HepG2 (cell line): ENCODE results near the gene GCSAM. TPM values are rescaled to one million over a fixed set of nuclear protein-coding genes. Genes with fewer than 3 reads are reported as not detected.

ENCODE experiments used
- ATAC-seq: fragments of 200-7000 bp; cut with Tn5 transposase; 3 replicates; pipeline ENCODE4 v1.9.1; 2020; ENCODE audit warnings: mild to moderate bottlenecking, moderate library complexity
- BruUV-seq: library from RNA; stranded (reverse); fragments of 400-500 nt; replicated peaks from 2 replicates; lab custom pipeline; 2021; lab: Mats Ljungman, UMichigan
- CTCF ChIA-PET: fragments of 300-600 bp; formaldehyde crosslinking; extraction: SDS; loops from one replicate; lab custom pipeline; 2021; ENCODE audit warnings: low total read pairs, inconsistent platforms, low intra/inter-chr PET ratio; lab: Yijun Ruan, JAX
- POLR2A ChIA-PET: fragments of 350-600 bp; sonication (Branson Sonifier 250); formaldehyde crosslinking; loops from one replicate; lab custom pipeline; 2020; ENCODE audit warnings: antibody characterized with exemption, inconsistent platforms; lab: Yijun Ruan, JAX
- DNase-seq: peaks from one replicate; pipeline ENCODE4 v3.0.0-alpha.2; 2015; ENCODE audit warnings: low spot score
- FAIRE-seq: peaks from 3 replicates; lab custom pipeline; 2011; peaks lifted over from hg19 to GRCh38; lab: Jason Lieb, UNC
- H2AFZ ChIP-seq: one replicate; pipeline ENCODE4 v1.6.1; 2011; ENCODE audit warnings: low read length, inconsistent platforms
- H3K27ac ChIP-seq: fragments of 300-600 bp; 3 replicates; pipeline ENCODE4 v1.8.0; 2011; ENCODE audit warnings: mixed run types, mild to moderate bottlenecking, mixed read lengths, low read length, inconsistent platforms; ENCODE audit not compliant: insufficient read depth; ENCODE audit errors: extremely low read length
- H3K27me3 ChIP-seq, 2 experiments: fragments of 200-600 bp in 1 of 2; 2 replicates in 1 of 2; 3 replicates in 1 of 2; pipeline versions ENCODE4 v1.6.0 to v1.8.0; 2011; ENCODE audit warnings: low read length in 2 of 2, mild to moderate bottlenecking in 2 of 2, moderate library complexity in 2 of 2, inconsistent platforms in 1 of 2; ENCODE audit not compliant: insufficient read depth in 2 of 2, control insufficient read depth in 1 of 2
- H3K36me3 ChIP-seq, 2 experiments: fragments of 200-600 bp in 1 of 2; replicated peaks in 1 of 2; 2 replicates in 1 of 2; 3 replicates in 1 of 2; pipeline versions ENCODE4 v1.5.1 to v1.8.0; 2011; ENCODE audit warnings: low read length in 2 of 2, inconsistent platforms in 1 of 2; ENCODE audit not compliant: insufficient read depth in 2 of 2, control insufficient read depth in 1 of 2
- H3K4me1 ChIP-seq: 2 replicates; pipeline ENCODE4 v1.5.1; 2012; ENCODE audit warnings: low read length, inconsistent platforms; ENCODE audit not compliant: insufficient read depth
- H3K4me2 ChIP-seq: 2 replicates; pipeline ENCODE4 v1.6.0; 2011; ENCODE audit warnings: low read depth, low read length, inconsistent platforms
- H3K4me3 ChIP-seq, 3 experiments: fragments of 200-600 bp in 1 of 3; sonication (generic), shearing (Covaris generic) in 1 of 3; replicated peaks in 1 of 3; 2 replicates each; pipeline ENCODE4 v1.5.1; 2011 to 2016; ENCODE audit warnings: low read length in 3 of 3, inconsistent platforms in 2 of 3, low read depth in 2 of 3, mild to moderate bottlenecking in 2 of 3, control low read depth in 1 of 3, mixed read lengths in 1 of 3; ENCODE audit not compliant: insufficient read depth in 1 of 3
- H3K79me2 ChIP-seq: one replicate; pipeline ENCODE4 v1.6.1; 2011; ENCODE audit warnings: low read length, inconsistent platforms; ENCODE audit not compliant: insufficient read depth
- H3K9ac ChIP-seq: 2 replicates; pipeline ENCODE4 v1.6.0; 2011; ENCODE audit warnings: mild to moderate bottlenecking, low read depth, low read length, inconsistent platforms; ENCODE audit not compliant: insufficient read depth
- H3K9me3 ChIP-seq: 2 replicates; pipeline ENCODE4 v1.5.1; 2012; ENCODE audit warnings: mild to moderate bottlenecking, low read length
- H4K20me1 ChIP-seq: 2 replicates; pipeline ENCODE4 v1.6.0; 2011; ENCODE audit warnings: inconsistent platforms, mild to moderate bottlenecking, low read length, moderate library complexity; ENCODE audit not compliant: insufficient read depth
- EED ChIP-seq: sonication (generic); formaldehyde crosslinking; IDR thresholded peaks from 2 replicates; pipeline ENCODE4 v1.5.0; 2020; ENCODE audit warnings: mild to moderate bottlenecking, missing genetic modification reagents
- MAF1 ChIP-seq: sonication (generic); formaldehyde crosslinking; IDR thresholded peaks from 2 replicates; pipeline ENCODE4 v1.5.0; 2020; ENCODE audit warnings: missing genetic modification reagents, borderline replicate concordance
- SMARCE1 ChIP-seq: fragments of 450-650 bp; IDR thresholded peaks from 2 replicates; pipeline ENCODE4 v1.6.1; 2017; ENCODE audit warnings: borderline replicate concordance
- TCF7L2 ChIP-seq: IDR thresholded peaks from 2 replicates; pipeline ENCODE4 v1.6.1; 2011; ENCODE audit warnings: mild to moderate bottlenecking, low read depth, low read length, moderate library complexity
- ZNF569 ChIP-seq: sonication (generic); formaldehyde crosslinking; IDR thresholded peaks from 2 replicates; pipeline ENCODE4 v1.5.0; 2020; ENCODE audit warnings: mild to moderate bottlenecking, missing genetic modification reagents, moderate library complexity, borderline replicate concordance
- ZSCAN25 ChIP-seq: sonication (generic); formaldehyde crosslinking; IDR thresholded peaks from 2 replicates; pipeline ENCODE4 v1.8.0; 2022; ENCODE audit warnings: mild to moderate bottlenecking, missing genetic modification reagents
- WGBS: methylation state at CpG from one replicate; pipeline ENCODE4 v1.1.6; 2017; ENCODE audit warnings: low lambda C conversion rate; 5-methylcytosine and 5-hydroxymethylcytosine counted together
- in situ Hi-C: cut with HindIII; loops from 2 replicates; pipeline ENCODE4 v1.10.0; 2017; ENCODE audit warnings: low pct_unique_long_range_greater_than_20kb; ENCODE audit not compliant: extremely low pct_ligation_motif_present
- intact Hi-C: fragments of 100-400 bp; cut with micrococcal nuclease; formaldehyde crosslinking; loops from one replicate; pipeline ENCODE4 v1.10.0; 2022; ENCODE audit not compliant: unreplicated experiment
- polyA plus RNA-seq, 8 experiments: library from polyadenylated mRNA; depleted of rRNA in 3 of 8; stranded (reverse) in 7 of 8; unstranded in 1 of 8; fragments of >200 nt; fragmentation: Illumina TruSeq in 4 of 8; extraction: Trizol in 4 of 8; gene quantifications; 2 replicates each; pipeline versions ENCODE4 v1.2.1 to v1.2.3, GENCODE V29; 2011 to 2016; ENCODE audit warnings: low read depth in 4 of 8, missing spikeins in 1 of 8, mixed read lengths in 1 of 8; ENCODE audit not compliant: insufficient read depth in 1 of 8
- total RNA-seq, 5 experiments: library from RNA; depleted of rRNA; stranded (reverse); fragments of >200 nt; fragmentation: Illumina TruSeq; extraction: Trizol; gene quantifications; 2 replicates each; pipeline ENCODE4 v1.2.3, GENCODE V29; 2016; ENCODE audit warnings: low read depth in 1 of 5
- TF ChIP-seq, protein P1 (sequence below): sonication (generic); formaldehyde crosslinking; IDR thresholded peaks from 2 replicates; pipeline ENCODE4 v1.4.0; 2020; ENCODE audit warnings: mild to moderate bottlenecking, missing genetic modification reagents

The GCSAM gene
- total and polyA plus RNA-seq, 2 of the 13 experiments (the other 11 are each of a cell fraction or from before 2014, with no cell fraction given), result not detected

DNA sequence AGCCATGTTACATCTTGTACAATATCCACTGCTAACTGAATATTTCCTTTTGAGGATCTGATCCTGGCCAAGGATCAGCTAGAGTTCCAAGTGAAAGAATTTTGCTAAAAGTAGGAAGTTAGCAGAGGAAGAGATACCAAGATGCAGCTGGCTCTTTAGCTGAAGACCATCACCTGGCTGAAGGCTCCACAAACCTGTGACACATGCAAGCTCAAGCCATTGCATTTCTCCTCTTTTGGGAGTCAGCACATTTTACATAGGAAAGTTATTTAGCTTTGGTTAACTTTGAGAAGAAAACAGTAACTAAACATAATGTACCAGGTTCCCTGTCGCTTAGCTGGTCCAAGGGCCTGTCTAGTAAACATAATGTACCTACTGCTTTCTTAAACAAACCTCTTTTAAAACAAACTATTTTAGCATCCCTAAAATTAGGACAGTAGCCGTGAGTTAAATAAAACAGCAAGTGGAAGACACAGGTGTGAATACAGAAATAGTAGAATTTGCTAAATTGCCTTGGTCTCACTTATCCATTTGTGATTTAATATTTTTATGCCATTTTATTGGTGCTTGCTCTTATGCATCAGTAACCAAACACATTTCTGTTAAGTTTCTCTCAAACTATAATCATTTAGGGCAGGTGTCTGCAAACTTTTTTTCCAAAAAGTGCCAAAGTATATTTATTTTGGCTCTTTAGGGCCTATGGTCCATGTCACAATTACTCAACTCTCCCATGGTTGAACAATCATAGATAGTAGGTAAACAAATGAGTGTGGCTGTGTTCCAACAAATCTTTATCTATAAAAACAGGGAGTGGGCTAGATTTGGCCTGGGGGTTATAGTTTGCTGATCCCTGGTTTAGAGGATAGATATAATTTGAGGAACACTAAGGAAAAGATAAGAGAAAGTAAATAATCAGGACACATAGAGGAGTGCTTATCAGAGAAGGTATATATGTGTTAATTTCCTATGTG lies 11.2 kb downstream of the GCSAM start:
- POLR2A ChIA-PET, result no interaction called here
- Histone ChIP-seq H3K4me3 (no peak overlapping the region), H2AFZ (no peak overlapping the region), H3K9me3 (no peaks in the 10 kb centered on the region), H3K9ac (no peak overlapping the region), H3K36me3 (no peaks in the 10 kb centered on the region), H3K4me1 (no peaks in the 10 kb centered on the region), H3K27ac (no peak overlapping the region), H3K27me3 (no peaks in the 10 kb centered on the region), H3K79me2 (no peaks in the 10 kb centered on the region), H4K20me1 (no peaks in the 10 kb centered on the region), H3K4me2 (no peak overlapping the region)
- no TSS peak for BruUV-seq
- in situ Hi-C loops, result no loop called here
- DNase-seq (no peak), ATAC-seq (no peak), FAIRE-seq (no peak)
- 35% methylated on average over 2 of the region's 2 CpGs for WGBS
- CTCF ChIA-PET, result no interaction called here
- intact Hi-C loops, result no loop called here
- no peak for TF ChIP-seq EED (CRISPR knock-in tag)
- TF ChIP-seq MAF1 (CRISPR knock-in tag), result no peak
- TF ChIP-seq, protein P1, sequence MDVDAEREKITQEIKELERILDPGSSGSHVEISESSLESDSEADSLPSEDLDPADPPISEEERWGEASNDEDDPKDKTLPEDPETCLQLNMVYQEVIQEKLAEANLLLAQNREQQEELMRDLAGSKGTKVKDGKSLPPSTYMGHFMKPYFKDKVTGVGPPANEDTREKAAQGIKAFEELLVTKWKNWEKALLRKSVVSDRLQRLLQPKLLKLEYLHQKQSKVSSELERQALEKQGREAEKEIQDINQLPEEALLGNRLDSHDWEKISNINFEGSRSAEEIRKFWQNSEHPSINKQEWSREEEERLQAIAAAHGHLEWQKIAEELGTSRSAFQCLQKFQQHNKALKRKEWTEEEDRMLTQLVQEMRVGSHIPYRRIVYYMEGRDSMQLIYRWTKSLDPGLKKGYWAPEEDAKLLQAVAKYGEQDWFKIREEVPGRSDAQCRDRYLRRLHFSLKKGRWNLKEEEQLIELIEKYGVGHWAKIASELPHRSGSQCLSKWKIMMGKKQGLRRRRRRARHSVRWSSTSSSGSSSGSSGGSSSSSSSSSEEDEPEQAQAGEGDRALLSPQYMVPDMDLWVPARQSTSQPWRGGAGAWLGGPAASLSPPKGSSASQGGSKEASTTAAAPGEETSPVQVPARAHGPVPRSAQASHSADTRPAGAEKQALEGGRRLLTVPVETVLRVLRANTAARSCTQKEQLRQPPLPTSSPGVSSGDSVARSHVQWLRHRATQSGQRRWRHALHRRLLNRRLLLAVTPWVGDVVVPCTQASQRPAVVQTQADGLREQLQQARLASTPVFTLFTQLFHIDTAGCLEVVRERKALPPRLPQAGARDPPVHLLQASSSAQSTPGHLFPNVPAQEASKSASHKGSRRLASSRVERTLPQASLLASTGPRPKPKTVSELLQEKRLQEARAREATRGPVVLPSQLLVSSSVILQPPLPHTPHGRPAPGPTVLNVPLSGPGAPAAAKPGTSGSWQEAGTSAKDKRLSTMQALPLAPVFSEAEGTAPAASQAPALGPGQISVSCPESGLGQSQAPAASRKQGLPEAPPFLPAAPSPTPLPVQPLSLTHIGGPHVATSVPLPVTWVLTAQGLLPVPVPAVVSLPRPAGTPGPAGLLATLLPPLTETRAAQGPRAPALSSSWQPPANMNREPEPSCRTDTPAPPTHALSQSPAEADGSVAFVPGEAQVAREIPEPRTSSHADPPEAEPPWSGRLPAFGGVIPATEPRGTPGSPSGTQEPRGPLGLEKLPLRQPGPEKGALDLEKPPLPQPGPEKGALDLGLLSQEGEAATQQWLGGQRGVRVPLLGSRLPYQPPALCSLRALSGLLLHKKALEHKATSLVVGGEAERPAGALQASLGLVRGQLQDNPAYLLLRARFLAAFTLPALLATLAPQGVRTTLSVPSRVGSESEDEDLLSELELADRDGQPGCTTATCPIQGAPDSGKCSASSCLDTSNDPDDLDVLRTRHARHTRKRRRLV (CRISPR knock-in tag), result no peak
- no peak for TF ChIP-seq ZSCAN25 (CRISPR knock-in tag)
- no peak for TF ChIP-seq SMARCE1
- TF ChIP-seq ZNF569 (CRISPR knock-in tag), result no peak
- no peak for TF ChIP-seq TCF7L2
